NCI-H82 treated with DMSO at 0.1 percent for 48 hours (cell line): Measurements from ENCODE around the gene PER1.

Experiments
- DNase-seq: peaks from one replicate; lab custom pipeline; 2025; ENCODE audit not compliant: unreplicated experiment; lab: John Stamatoyannopoulos, UW

The PER1 gene

DNA sequence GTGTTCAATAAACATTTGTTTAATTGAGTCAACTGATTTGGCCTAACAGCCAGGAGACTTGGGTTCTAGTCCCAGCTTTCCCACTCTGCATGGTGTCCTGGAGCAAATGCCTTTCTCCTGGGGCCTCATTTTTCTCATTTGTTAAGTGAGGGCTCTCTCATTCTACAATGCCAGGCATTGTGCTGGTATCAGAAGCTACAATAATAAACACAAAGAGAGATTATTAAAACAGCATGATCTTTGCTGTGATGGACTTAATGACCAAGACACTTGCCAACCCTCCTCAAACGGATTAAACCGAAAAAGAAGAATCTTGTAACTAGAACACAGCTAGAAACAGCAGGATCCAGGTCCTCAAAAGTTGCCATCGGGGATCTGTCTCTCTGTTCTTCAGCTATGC, 15.3 kb upstream of the PER1 start:
- no peak for DNase-seq

DNA sequence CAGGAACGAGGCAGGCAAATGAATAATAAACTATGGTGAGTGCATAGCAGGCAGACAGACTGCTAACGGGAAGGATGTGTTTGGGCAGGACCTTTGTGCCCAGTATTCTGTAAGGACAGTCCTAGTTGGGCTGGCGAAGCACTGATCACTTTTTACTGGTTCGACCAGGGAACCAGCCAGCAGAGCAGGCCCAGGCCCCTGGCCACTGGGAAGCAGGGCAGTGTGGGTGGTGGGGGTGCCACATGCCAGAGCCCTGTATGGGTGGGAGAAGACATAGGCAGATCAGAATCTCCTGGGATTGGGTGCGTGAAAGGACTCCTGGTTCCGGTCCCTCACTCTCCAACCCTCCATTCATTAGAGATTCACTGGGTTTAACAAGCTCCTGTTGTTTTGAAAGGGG, 14.5 kb upstream of the PER1 start:
- no peak for DNase-seq

- no peak for DNase-seq
These were observed 12.6 kb upstream of the PER1 start for GRCh38 chr17:8164815-8165131.

GRCh38 chr17:8163978-8164814, 12.0 kb upstream of the PER1 start:
- DNase-seq = peak; percentile 89

DNA sequence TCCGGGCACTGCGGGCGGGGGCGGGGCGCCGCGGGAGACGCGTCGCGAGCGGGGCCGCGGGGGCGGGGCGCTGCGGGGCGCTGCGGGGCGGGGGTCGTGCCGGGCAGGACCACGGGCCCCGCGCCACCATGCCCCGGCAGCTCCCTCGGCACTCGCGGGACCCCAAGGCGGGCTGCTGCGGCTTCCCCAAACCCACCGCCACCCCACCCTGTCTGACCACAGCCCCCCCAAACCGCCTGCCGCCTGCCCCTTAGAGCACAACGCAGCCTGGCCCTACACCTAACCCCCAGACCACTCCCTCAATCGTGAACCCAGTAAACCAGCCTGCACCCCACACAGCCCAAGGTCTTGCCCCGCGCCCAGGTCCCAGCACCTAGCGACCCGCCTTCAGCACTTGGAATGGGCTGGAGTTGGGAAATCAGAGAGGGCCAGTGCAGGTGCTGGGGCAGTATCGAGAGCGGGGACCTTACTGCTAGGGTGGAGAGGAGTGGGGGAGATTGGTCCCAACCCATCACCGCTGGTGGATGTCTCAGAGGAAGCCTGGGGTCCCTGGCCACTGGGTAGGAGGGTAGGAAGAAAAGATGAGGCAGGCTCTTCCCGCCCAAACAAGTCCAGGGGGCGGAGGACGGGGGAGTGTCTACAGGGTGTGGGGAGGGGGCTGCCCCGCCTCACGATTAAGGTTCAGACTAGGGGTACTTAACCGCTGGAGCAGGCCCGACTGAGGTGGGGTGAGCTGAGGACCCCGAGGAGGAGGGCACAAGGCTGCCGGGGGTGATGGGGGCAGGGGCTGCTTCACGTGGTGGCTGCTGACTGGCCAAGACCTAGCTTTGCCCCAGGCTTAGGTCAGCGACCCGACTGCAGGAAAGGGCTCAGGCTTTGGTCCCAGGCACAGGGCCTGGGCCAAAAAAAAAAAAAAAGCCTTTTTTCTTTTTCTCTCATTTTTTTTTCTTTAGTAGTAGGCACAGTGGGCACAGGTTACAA, 11.1 kb upstream of the PER1 start:
- peak; percentile 75 for DNase-seq

- peak; percentile 46 for DNase-seq
These were observed 10.2 kb upstream of the PER1 start, which contains the start of gene VAMP2 for GRCh38 chr17:8162233-8162996. VAMP2 (minus strand) TSS chr17:8162948; CDS start chr17:8162879, 69 bp downstream.

- DNase-seq = no peak
These were observed 9.4 kb upstream of the PER1 start for GRCh38 chr17:8161289-8162232.

GRCh38 chr17:8160741-8161221, 8.6 kb upstream of the PER1 start:
- no peak for DNase-seq

DNA sequence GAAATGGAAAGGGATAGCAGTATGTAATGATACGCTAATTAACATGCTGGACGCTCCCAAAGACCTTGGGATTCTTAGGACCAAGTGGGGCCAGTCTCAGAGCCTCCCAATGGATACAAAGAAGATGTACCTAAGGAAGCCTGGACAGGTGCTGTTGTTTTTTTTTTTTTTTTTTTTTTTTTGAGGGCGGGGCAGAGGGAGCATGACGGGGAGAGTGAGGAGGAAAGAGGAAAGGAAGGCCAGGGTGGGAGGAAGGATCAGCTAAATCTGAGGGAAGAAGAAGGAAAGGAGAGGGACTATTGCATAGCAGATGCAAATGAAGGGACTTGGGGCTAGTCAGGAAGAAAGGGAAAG, 8.0 kb upstream of the PER1 start:
- no peak for DNase-seq

- no peak for DNase-seq
These were observed 7.4 kb upstream of the PER1 start for GRCh38 chr17:8159459-8160223.

DNA sequence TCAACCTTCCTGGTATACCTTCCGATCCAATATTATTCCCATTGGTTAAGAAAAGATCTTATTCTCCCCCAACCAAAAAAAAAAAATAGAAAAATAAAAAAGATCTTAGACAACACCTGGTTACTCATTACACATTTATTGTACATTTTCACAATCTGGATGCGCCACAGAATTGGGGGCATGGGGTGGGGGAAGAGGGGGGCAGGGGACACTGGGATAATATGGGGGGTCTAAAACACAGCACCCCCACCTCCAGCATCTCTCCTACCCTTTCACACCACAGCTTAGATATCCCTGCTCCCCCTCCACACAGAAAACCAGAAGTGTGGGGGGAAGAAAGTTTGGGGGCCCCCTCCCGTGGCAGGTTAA, 6.8 kb upstream of the PER1 start:
- DNase-seq = no peak

GRCh38 chr17:8158267-8159031, 6.2 kb upstream of the PER1 start:
- peak; percentile 69 for DNase-seq

DNA sequence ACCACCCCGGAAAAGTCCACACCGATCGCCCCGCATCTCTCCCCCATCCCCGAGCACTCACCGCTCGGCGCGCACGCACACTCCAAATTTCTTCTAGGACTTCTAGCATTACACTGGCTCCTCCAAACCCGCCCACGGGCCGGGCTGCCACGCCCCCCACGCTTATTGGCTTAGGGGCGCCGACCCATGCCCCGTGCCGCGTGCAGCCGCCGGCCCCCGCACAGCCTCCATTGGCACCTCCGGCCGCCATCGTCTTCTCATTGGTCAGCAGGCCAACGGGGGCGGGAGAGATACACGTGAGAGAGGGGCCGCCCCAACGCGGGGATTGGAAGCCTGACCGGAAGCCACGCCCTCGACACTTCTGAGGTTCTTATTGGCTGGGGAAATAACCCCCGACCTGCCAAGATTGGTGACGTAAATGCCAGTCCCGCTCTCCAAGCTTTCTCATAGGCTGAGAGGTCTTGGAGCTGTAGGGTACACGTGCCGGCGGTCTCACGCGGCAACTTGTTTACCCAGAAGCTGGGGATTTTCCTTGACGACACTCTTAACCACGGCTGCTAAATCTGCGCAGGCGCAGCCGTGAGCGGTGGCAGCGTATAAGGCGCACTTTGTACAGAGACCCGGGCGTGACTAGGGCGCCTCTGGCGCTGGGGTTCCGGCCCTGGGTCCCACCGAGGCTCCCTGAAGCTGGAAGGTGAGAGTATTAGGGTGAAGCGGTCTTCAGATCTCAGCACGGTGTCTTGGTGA, 4.2 kb upstream of the PER1 start:
- DNase-seq = peak; percentile 100

DNA sequence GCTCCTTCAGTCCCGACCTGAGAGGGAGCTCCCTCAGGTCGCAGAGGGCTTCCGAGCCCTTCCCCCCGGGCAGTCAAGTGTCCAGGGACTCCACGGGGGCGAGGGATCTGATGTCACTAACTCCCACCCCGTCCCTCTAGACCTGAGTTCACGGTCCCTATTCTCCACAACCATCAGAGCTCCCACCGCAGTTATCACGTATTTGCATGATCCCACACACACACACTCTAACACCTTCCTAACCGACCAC, 3.7 kb upstream of the PER1 start:
- no peak for DNase-seq

GRCh38 chr17:8155231-8155995, 3.2 kb upstream of the PER1 start:
- no peak for DNase-seq

DNA sequence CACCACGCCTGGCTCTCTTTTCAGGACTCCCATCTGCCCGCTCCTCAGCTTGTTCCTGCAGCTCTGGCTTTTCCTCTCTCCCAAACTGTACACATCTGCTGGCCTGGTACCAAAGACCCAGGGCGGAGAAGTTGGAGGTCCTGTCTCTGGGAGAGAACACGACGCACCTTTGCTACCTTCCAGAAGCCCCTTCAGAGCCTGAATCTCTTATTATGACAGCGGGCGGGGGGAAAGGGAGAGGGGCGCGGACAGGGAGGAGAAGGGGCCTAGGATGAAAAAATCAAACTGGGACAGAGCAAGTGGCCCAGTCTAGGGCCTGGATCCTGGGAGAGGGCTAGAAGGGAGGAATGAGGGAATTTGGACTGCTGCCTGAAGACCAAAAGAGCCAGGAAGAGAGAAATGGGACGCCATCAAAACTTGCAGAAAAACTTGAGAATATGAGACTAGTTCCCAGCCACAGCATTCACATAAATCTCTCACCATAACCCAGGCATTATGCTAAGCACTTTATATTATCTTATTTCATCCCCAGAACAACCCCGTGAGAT, 2.5 kb upstream of the PER1 start:
- DNase-seq = no peak

- DNase-seq = peak; percentile 96
These were observed 1.9 kb upstream of the PER1 start for GRCh38 chr17:8153957-8154607.
